GM21526 (cell line): ENCODE results near the gene SYNGR4.
"Not testable (repeated sequence)": the region's sequence is repeated elsewhere in the genome, so short reads cannot be mapped to it uniquely, and the experiment has no call there.

Source experiments
- ATAC-seq: cut with Tn5 transposase; IDR thresholded peaks from one replicate; pipeline ENCODE4 v1.9.1; 2021; ENCODE audit warnings: moderate library complexity; ENCODE audit not compliant: unreplicated experiment, low FRiP score

The SYNGR4 gene

GRCh38 chr19:48363810-48364597 lies at the start of gene SYNGR4, which contains the start of gene TMEM143:
Gene SYNGR4, plus strand, starts transcription at chr19:48364367. Its CDS starts 1,476 bp downstream, at chr19:48365843.
Gene TMEM143, minus strand, starts transcription at chr19:48363940. Its CDS starts 20 bp downstream, at chr19:48363920.
- ATAC-seq: peak; percentile 74

GRCh38 chr19:48315712-48316111 lies 48.5 kb upstream of the SYNGR4 start:
- no peak for ATAC-seq

- ATAC-seq: not testable (repeated sequence)
Observed at GRCh38 chr19:48317708-48317960, 46.5 kb upstream of the SYNGR4 start.

GRCh38 chr19:48318286-48318987 lies 45.7 kb upstream of the SYNGR4 start:
- no peak for ATAC-seq

GRCh38 chr19:48319647-48320541 lies 44.3 kb upstream of the SYNGR4 start:
- ATAC-seq: no peak

GRCh38 chr19:48321372-48321621 lies 42.9 kb upstream of the SYNGR4 start:
- ATAC-seq: peak; percentile 37

GRCh38 chr19:48321622-48322591 lies 42.3 kb upstream of the SYNGR4 start:
- peak; percentile 50 for ATAC-seq

- ATAC-seq: no peak
Observed at GRCh38 chr19:48325265-48325910, 38.8 kb upstream of the SYNGR4 start, which contains the start of gene EMP3. Gene EMP3, plus strand, starts transcription at chr19:48325552. Its CDS starts 1,293 bp downstream, at chr19:48326845.

- ATAC-seq: no peak
Observed at GRCh38 chr19:48329167-48329891, 34.8 kb upstream of the SYNGR4 start.

GRCh38 chr19:48330012-48330681 lies 34.0 kb upstream of the SYNGR4 start:
- peak; percentile 26 for ATAC-seq

GRCh38 chr19:48332351-48332661 lies 31.9 kb upstream of the SYNGR4 start:
- no peak for ATAC-seq

- ATAC-seq: peak; percentile 54
Observed at GRCh38 chr19:48332662-48333466, 31.3 kb upstream of the SYNGR4 start.

GRCh38 chr19:48333467-48334384 lies 30.4 kb upstream of the SYNGR4 start:
- peak; percentile 44 for ATAC-seq

- no peak for ATAC-seq
Observed at GRCh38 chr19:48338253-48338755, 25.9 kb upstream of the SYNGR4 start.

- no peak for ATAC-seq
Observed at GRCh38 chr19:48338802-48339503, 25.2 kb upstream of the SYNGR4 start.

GRCh38 chr19:48340995-48341394 lies 23.2 kb upstream of the SYNGR4 start:
- no peak for ATAC-seq
